Hematopoietic multipotent progenitor cell treated with erythropoietin and hydrocortisone succinate and interleukin-3 and kit ligand, for 17 days (in vitro differentiated cells): ENCODE measurements around the gene MSI1.

ENCODE experiments used
- DNase-seq: peaks from one replicate; pipeline ENCODE4 v3.0.0-alpha.2; 2015; ENCODE audit warnings: low spot score

Gene MSI1

GRCh38 chr12:120368789-120369602, at the start of gene MSI1:
MSI1 (minus strand) TSS chr12:120369164; CDS start chr12:120369091, 73 bp downstream.
- DNase-seq = no peak

- DNase-seq = no peak
Observed at GRCh38 chr12:120417917-120418580, 49.1 kb upstream of the MSI1 start.

GRCh38 chr12:120416490-120417216, 47.7 kb upstream of the MSI1 start:
- no peak for DNase-seq

- DNase-seq = no peak
Observed at GRCh38 chr12:120413901-120414695, 45.1 kb upstream of the MSI1 start.

- no peak for DNase-seq
Observed at GRCh38 chr12:120412421-120412820, 43.5 kb upstream of the MSI1 start.

GRCh38 chr12:120408771-120409170, 39.8 kb upstream of the MSI1 start:
- no peak for DNase-seq

- no peak for DNase-seq
Observed at GRCh38 chr12:120406553-120406952, 37.6 kb upstream of the MSI1 start.

GRCh38 chr12:120406069-120406468, 37.1 kb upstream of the MSI1 start:
- no peak for DNase-seq

- DNase-seq = no peak
Observed at GRCh38 chr12:120404271-120404670, 35.3 kb upstream of the MSI1 start.

GRCh38 chr12:120403869-120404268, 34.9 kb upstream of the MSI1 start:
- DNase-seq = no peak

- DNase-seq = no peak
Observed at GRCh38 chr12:120402217-120402616, 33.3 kb upstream of the MSI1 start.

- no peak for DNase-seq
Observed at GRCh38 chr12:120399531-120399930, 30.6 kb upstream of the MSI1 start.

- DNase-seq = no peak
Observed at GRCh38 chr12:120397824-120398540, 29.0 kb upstream of the MSI1 start.

- no peak for DNase-seq
Observed at GRCh38 chr12:120394483-120395367, 25.8 kb upstream of the MSI1 start.

GRCh38 chr12:120390540-120391120, 21.7 kb upstream of the MSI1 start:
- no peak for DNase-seq

GRCh38 chr12:120388691-120389481, 19.9 kb upstream of the MSI1 start:
- DNase-seq = no peak

GRCh38 chr12:120381752-120382419, 12.9 kb upstream of the MSI1 start:
- no peak for DNase-seq

GRCh38 chr12:120378036-120378435, 9.1 kb upstream of the MSI1 start:
- no peak for DNase-seq

- no peak for DNase-seq
Observed at GRCh38 chr12:120377611-120378010, 8.6 kb upstream of the MSI1 start.
